RWPE2 (cell line): Measurements from ENCODE around the gene FZR1.
A peak's percentile ranks its signal among the peaks of the same experiment; 100 is the strongest.

Experiments
- ATAC-seq: fragments of 200-7000 bp; cut with Tn5 transposase; 3 replicates; pipeline ENCODE4 v1.9.1; 2021; ENCODE audit warnings: low read depth
- DNase-seq: peaks from one replicate; pipeline ENCODE4 v3.0.0-alpha.2; 2020; ENCODE audit warnings: low spot score
- H3K27ac ChIP-seq: fragments of 450-650 bp; 2 replicates; pipeline ENCODE4 v1.5.1; 2017; ENCODE audit warnings: mild to moderate bottlenecking; ENCODE audit not compliant: poor library complexity, severe bottlenecking
- H3K27me3 ChIP-seq: fragments of 250-450 bp; sonication (Bioruptor Pico); 2 replicates; pipeline ENCODE4 v1.5.1; 2021; ENCODE audit warnings: mild to moderate bottlenecking, moderate library complexity; ENCODE audit not compliant: insufficient read depth, poor library complexity, severe bottlenecking
- H3K36me3 ChIP-seq: fragments of 250-450 bp; sonication (Bioruptor Pico); 2 replicates; pipeline ENCODE4 v1.5.1; 2020; ENCODE audit warnings: low read depth, mild to moderate bottlenecking, moderate library complexity
- H3K4me1 ChIP-seq: fragments of 250-450 bp; sonication (Bioruptor Pico); 2 replicates; pipeline ENCODE4 v1.5.1; 2021; ENCODE audit warnings: mild to moderate bottlenecking, moderate library complexity; ENCODE audit not compliant: insufficient read depth, poor library complexity, severe bottlenecking
- H3K4me3 ChIP-seq: fragments of 250-450 bp; sonication (Bioruptor Pico); 2 replicates; pipeline ENCODE4 v1.5.1; 2021; ENCODE audit warnings: mild to moderate bottlenecking, moderate library complexity; ENCODE audit not compliant: severe bottlenecking
- H3K9me3 ChIP-seq: fragments of 250-450 bp; sonication (Bioruptor Pico); 2 replicates; pipeline ENCODE4 v1.5.1; 2021; ENCODE audit warnings: mild to moderate bottlenecking, moderate library complexity; ENCODE audit not compliant: severe bottlenecking
- CTCF ChIP-seq: fragments of 450-650 bp; IDR thresholded peaks from one replicate; pipeline ENCODE4 v1.5.1; 2017; ENCODE audit warnings: mild to moderate bottlenecking, moderate library complexity; ENCODE audit not compliant: poor library complexity, severe bottlenecking

FZR1 gene

GRCh38 chr19:3505598-3506383 is at the start of gene FZR1:
Gene FZR1 (plus strand): TSS chr19:3506311. CDS start chr19:3522990, 16,679 bp downstream.
- peaks cover 28% of the 10 kb centered on the region for H3K36me3 ChIP-seq
- no peaks in the 10 kb centered on the region for H3K9me3 ChIP-seq
- peak within 1 kb of the TSS; percentile 74 for H3K27ac ChIP-seq
- H3K4me3 ChIP-seq, result peak within 1 kb of the TSS; percentile 98
- peaks cover 19% of the 10 kb centered on the region for H3K4me1 ChIP-seq
- peak; percentile 96 for DNase-seq
- no peak for TF ChIP-seq CTCF
- H3K27me3 ChIP-seq, result no peaks in the 10 kb centered on the region
- ATAC-seq, result peak; percentile 81

GRCh38 chr19:3456925-3457527 is 49.1 kb upstream of the FZR1 start:
- Histone ChIP-seq H3K36me3 (peaks cover 59% of the 10 kb centered on the region), H3K27ac (no peak overlapping the region), H3K4me1 (no peaks in the 10 kb centered on the region), H3K4me3 (no peak overlapping the region), H3K27me3 (no peaks in the 10 kb centered on the region), H3K9me3 (no peaks in the 10 kb centered on the region)
- ATAC-seq (no peak), DNase-seq (no peak)
- TF ChIP-seq CTCF, result no peak

GRCh38 chr19:3457528-3458228 is 48.4 kb upstream of the FZR1 start:
- H3K36me3 ChIP-seq, result peaks cover 59% of the 10 kb centered on the region
- H3K27me3 ChIP-seq, result no peaks in the 10 kb centered on the region
- H3K4me3 ChIP-seq, result no peak overlapping the region
- no peak overlapping the region for H3K27ac ChIP-seq
- TF ChIP-seq CTCF, result no peak
- H3K4me1 ChIP-seq, result no peaks in the 10 kb centered on the region
- ATAC-seq, result no peak; the same call in 2 of the 3 replicates
- H3K9me3 ChIP-seq, result no peaks in the 10 kb centered on the region
- DNase-seq, result no peak

GRCh38 chr19:3458229-3459088 is 47.7 kb upstream of the FZR1 start:
- H3K9me3 ChIP-seq, result no peaks in the 10 kb centered on the region
- no peak for DNase-seq
- peaks cover 52% of the 10 kb centered on the region for H3K36me3 ChIP-seq
- H3K27me3 ChIP-seq, result no peaks in the 10 kb centered on the region
- no peak overlapping the region for H3K27ac ChIP-seq
- no peak for TF ChIP-seq CTCF
- H3K4me1 ChIP-seq, result no peaks in the 10 kb centered on the region
- no peak overlapping the region for H3K4me3 ChIP-seq
- ATAC-seq, result no peak
